HG03460 (cell line): ENCODE measurements around the gene P4HTM.

Experiments
- ATAC-seq: cut with Tn5 transposase; IDR thresholded peaks from one replicate; pipeline ENCODE4 v1.9.1; 2021; ENCODE audit not compliant: unreplicated experiment

The P4HTM gene

GRCh38 chr3:48989796-48990635 lies at the start of gene P4HTM:
P4HTM (plus strand) TSS chr3:48990241; CDS start chr3:48990257, 16 bp downstream.
- peak; percentile 50 for ATAC-seq

- ATAC-seq, result no peak
Measured at GRCh38 chr3:48945432-48945831, 44.6 kb upstream of the P4HTM start.

GRCh38 chr3:48945891-48946549 lies 44.0 kb upstream of the P4HTM start:
- no peak for ATAC-seq

- ATAC-seq, result no peak
Measured at GRCh38 chr3:48949376-48949717, 40.7 kb upstream of the P4HTM start.

GRCh38 chr3:48950051-48950450 lies 40.0 kb upstream of the P4HTM start:
- ATAC-seq, result no peak

GRCh38 chr3:48951764-48952163 lies 38.3 kb upstream of the P4HTM start:
- no peak for ATAC-seq

- no peak for ATAC-seq
Measured at GRCh38 chr3:48952510-48953118, 37.4 kb upstream of the P4HTM start.

- no peak for ATAC-seq
Measured at GRCh38 chr3:48957006-48957705, 32.9 kb upstream of the P4HTM start.

- ATAC-seq, result no peak
Measured at GRCh38 chr3:48960841-48961413, 29.1 kb upstream of the P4HTM start.

GRCh38 chr3:48962340-48962739 lies 27.7 kb upstream of the P4HTM start:
- no peak for ATAC-seq

GRCh38 chr3:48962939-48963338 lies 27.1 kb upstream of the P4HTM start:
- no peak for ATAC-seq

GRCh38 chr3:48963591-48963990 lies 26.4 kb upstream of the P4HTM start:
- ATAC-seq, result no peak

- no peak for ATAC-seq
Measured at GRCh38 chr3:48966367-48966766, 23.7 kb upstream of the P4HTM start.

GRCh38 chr3:48966876-48967361 lies 23.1 kb upstream of the P4HTM start:
- ATAC-seq, result no peak

GRCh38 chr3:48970586-48970985 lies 19.5 kb upstream of the P4HTM start:
- no peak for ATAC-seq

GRCh38 chr3:48974076-48974864 lies 15.8 kb upstream of the P4HTM start:
- no peak for ATAC-seq

GRCh38 chr3:48979451-48979850 lies 10.6 kb upstream of the P4HTM start:
- ATAC-seq, result no peak

- no peak for ATAC-seq
Measured at GRCh38 chr3:48980295-48980694, 9.7 kb upstream of the P4HTM start.

GRCh38 chr3:48982016-48982415 lies 8.0 kb upstream of the P4HTM start:
- no peak for ATAC-seq

- ATAC-seq, result no peak
Measured at GRCh38 chr3:48982686-48983085, 7.4 kb upstream of the P4HTM start.
